Measurements from ENCODE around the gene STAT5A. TPM values are rescaled to one million over a fixed set of nuclear protein-coding genes. Genes with fewer than 3 reads are reported as not detected.
A peak's percentile ranks its signal among the peaks of the same experiment; 100 is the strongest.

Gene STAT5A
- total and polyA plus RNA-seq, 9 of the 15 experiments (the other 6 are each of a cell fraction or from before 2014, with no cell fraction given): 79.9 to 415 (median 196) TPM

GRCh38 chr17:42266918-42267766 is 21.2 kb upstream of the STAT5A start (continued):
- no peak for TF ChIP-seq MLX (CRISPR knock-in tag; conservative IDR thresholded peaks at IDR 0.05)
- peak; percentile 48; the same call in 1 of the 2 replicates for TF ChIP-seq KLF16 (IDR thresholded peaks at IDR 0.05)
- TF ChIP-seq STAT6 (CRISPR knock-in tag; IDR thresholded peaks at IDR 0.05): no peak
- no peak for TF ChIP-seq ATF4 (CRISPR knock-in tag; IDR thresholded peaks at IDR 0.05)
- no peak for TF ChIP-seq U2AF1 (optimal IDR thresholded peaks at IDR 0.05; ENCODE audit: low read depth, low read length)
- TF ChIP-seq KLF10 (CRISPR knock-in tag; IDR thresholded peaks at IDR 0.05): no peak
- TF ChIP-seq ZNF311 (CRISPR knock-in tag; IDR thresholded peaks at IDR 0.05): no peak
- TF ChIP-seq HINFP (tag; conservative IDR thresholded peaks at IDR 0.05; ENCODE audit: low read depth): 0 out of 2 replicates have a peak, but pooled peaks have one; percentile 18
- TF ChIP-seq MCM5 (IDR thresholded peaks at IDR 0.05; ENCODE audit: low read depth): no peak
- peak; percentile 97 for TF ChIP-seq MTA3 (IDR thresholded peaks at IDR 0.05; ENCODE audit: borderline replicate concordance)
- no peak for TF ChIP-seq ZNF239 (CRISPR knock-in tag; IDR thresholded peaks at IDR 0.05)
- no peak for TF ChIP-seq HOXB6 (CRISPR knock-in tag; IDR thresholded peaks at IDR 0.05; ENCODE audit: borderline replicate concordance)
- no peak for TF ChIP-seq MBD1 (CRISPR knock-in tag; IDR thresholded peaks at IDR 0.05)
- no peak for TF ChIP-seq ZNF444 (CRISPR knock-in tag; IDR thresholded peaks at IDR 0.05)
- no peak for TF ChIP-seq BRF1 (IDR thresholded peaks at IDR 0.05; ENCODE audit: borderline replicate concordance, extremely low read depth, insufficient read length)
- no peak for TF ChIP-seq ZNF449 (CRISPR knock-in tag; IDR thresholded peaks at IDR 0.05)
- peak; percentile 61; the same call in 1 of the 2 replicates for TF ChIP-seq POLR2G (IDR thresholded peaks at IDR 0.05; ENCODE audit: low read depth, low read length)
- TF ChIP-seq RBM25 (IDR thresholded peaks at IDR 0.05; ENCODE audit: low read depth, low read length, severe bottlenecking): no peak

Data from K562 (cell line).